WTC11 (cell line): ENCODE measurements around the gene EDARADD. TPM values are rescaled to one million over a fixed set of nuclear protein-coding genes. Genes with fewer than 3 reads are reported as not detected.

Experiments
- ATAC-seq: fragments of 200-7000 bp; cut with Tn5 transposase; 2 replicates; pipeline ENCODE4 v1.10.0; 2021; ENCODE audit warnings: mild to moderate bottlenecking, moderate library complexity
- CTCF ChIA-PET: fragments of 300-600 bp; sonication (Branson Sonifier 250); formaldehyde crosslinking; loops from one replicate; lab custom pipeline; 2021; ENCODE audit warnings: antibody characterized with exemption; lab: Charles Lee
- POLR2A ChIA-PET: fragments of 350-600 bp; sonication (Branson Sonifier 250); formaldehyde crosslinking; loops from one replicate; lab custom pipeline; 2021; ENCODE audit warnings: antibody characterized with exemption; lab: Charles Lee
- DNase-seq: peaks from one replicate; pipeline ENCODE4 v3.0.0; 2021; ENCODE audit warnings: low spot score
- H3K27ac Mint-ChIP-seq: 2 replicates; pipeline ENCODE4 v1.8.0; 2021; ENCODE audit warnings: mixed read lengths
- H3K27me3 Mint-ChIP-seq: 2 replicates; pipeline ENCODE4 v1.8.0; 2021; ENCODE audit warnings: low read depth, mild to moderate bottlenecking, moderate library complexity, mixed read lengths
- H3K36me3 Mint-ChIP-seq: 2 replicates; pipeline ENCODE4 v1.8.0; 2021; ENCODE audit warnings: mixed read lengths
- H3K4me1 Mint-ChIP-seq: 2 replicates; pipeline ENCODE4 v1.8.0; 2022; ENCODE audit warnings: mixed read lengths
- H3K4me3 Mint-ChIP-seq: 2 replicates; pipeline ENCODE4 v1.8.0; 2021; ENCODE audit warnings: mild to moderate bottlenecking, moderate library complexity, mixed read lengths
- H3K9me3 Mint-ChIP-seq: 2 replicates; pipeline ENCODE4 v1.8.0; 2021; ENCODE audit warnings: mixed read lengths
- E2F1 ChIP-seq: sonication (generic); formaldehyde crosslinking; IDR thresholded peaks from 2 replicates; pipeline ENCODE4 v1.8.0; 2022; ENCODE audit warnings: mild to moderate bottlenecking, missing genetic modification reagents
- ESRRA ChIP-seq: sonication (generic); formaldehyde crosslinking; IDR thresholded peaks from 2 replicates; pipeline ENCODE4 v1.8.1; 2022; ENCODE audit warnings: mild to moderate bottlenecking, missing genetic modification reagents, borderline replicate concordance
- JUN ChIP-seq: sonication (generic); formaldehyde crosslinking; IDR thresholded peaks from 2 replicates; pipeline ENCODE4 v1.8.0; 2023; ENCODE audit warnings: mild to moderate bottlenecking, missing genetic modification reagents
- NFYB ChIP-seq: sonication (generic); formaldehyde crosslinking; conservative IDR thresholded peaks from 2 replicates; pipeline ENCODE4 v1.8.0; 2022; ENCODE audit warnings: low read depth, missing genetic modification reagents
- NR2C2 ChIP-seq: sonication (generic); formaldehyde crosslinking; IDR thresholded peaks from 2 replicates; pipeline ENCODE4 v1.8.0; 2022; ENCODE audit warnings: mild to moderate bottlenecking, missing genetic modification reagents
- STAT6 ChIP-seq: sonication (generic); formaldehyde crosslinking; conservative IDR thresholded peaks from 2 replicates; pipeline ENCODE4 v1.8.1; 2023; ENCODE audit warnings: mild to moderate bottlenecking, low read depth, missing genetic modification reagents, moderate library complexity
- ZBTB43 ChIP-seq: sonication (generic); formaldehyde crosslinking; IDR thresholded peaks from 2 replicates; pipeline ENCODE4 v1.8.1; 2023; ENCODE audit warnings: mild to moderate bottlenecking, missing genetic modification reagents
- ZNF138 ChIP-seq: sonication (generic); formaldehyde crosslinking; conservative IDR thresholded peaks from 2 replicates; pipeline ENCODE4 v1.8.1; 2022; ENCODE audit warnings: mild to moderate bottlenecking, moderate library complexity, missing genetic modification reagents
- ZNF512 ChIP-seq: sonication (generic); formaldehyde crosslinking; IDR thresholded peaks from 2 replicates; pipeline ENCODE4 v1.8.1; 2022; ENCODE audit warnings: missing genetic modification reagents, borderline replicate concordance
- total RNA-seq: library from RNA; stranded (reverse); gene quantifications from 3 replicates; pipeline ENCODE4 v1.2.3, GENCODE V29; 2021
- TF ChIP-seq, protein P1 (sequence below): fragments of 250-450 bp; sonication (Bioruptor Pico); IDR thresholded peaks from 2 replicates; pipeline ENCODE4 v1.8.0; 2021; ENCODE audit warnings: mild to moderate bottlenecking
- TF ChIP-seq, protein P2 (sequence below): sonication (generic); formaldehyde crosslinking; IDR thresholded peaks from 2 replicates; pipeline ENCODE4 v1.8.1; 2022; ENCODE audit warnings: mild to moderate bottlenecking, missing genetic modification reagents, moderate library complexity, borderline replicate concordance
- TF ChIP-seq, protein P3 (sequence below): fragments of 250-450 bp; sonication (Bioruptor Pico); IDR thresholded peaks from 2 replicates; pipeline ENCODE4 v1.9.0; 2021; ENCODE audit warnings: mild to moderate bottlenecking, borderline replicate concordance

EDARADD gene
- total RNA-seq, 1 experiment from 2014 or later = 5.0 TPM

- Mint-ChIP-seq H3K36me3 (0 out of 2 replicates have a peak, but pooled peaks cover 4% of the 10 kb centered on the region), H3K4me1 (peaks cover 17% of the 10 kb centered on the region), H3K27ac (peak overlapping the region; percentile 24; the same call in 1 of the 2 replicates), H3K27me3 (no peaks in the 10 kb centered on the region), H3K9me3 (no peaks in the 10 kb centered on the region)
- no peak for ATAC-seq
- DNase-seq = no peak
- TF ChIP-seq ZBTB43 (CRISPR knock-in tag) = no peak
- TF ChIP-seq ESRRA (CRISPR knock-in tag) = no peak
- TF ChIP-seq NR2C2 = no peak
- TF ChIP-seq, all 79 proteins: peak for 0
- CTCF ChIA-PET = no interaction called here
- H3K4me3 Mint-ChIP-seq = no peak overlapping the region
- POLR2A ChIA-PET = no interaction called here
These were observed 22.1 kb downstream of the EDARADD start for GRCh38 chr1:236416165-236416564.

- ChIA-PET CTCF (no interaction called here), POLR2A (no interaction called here)
- peaks cover 17% of the 10 kb centered on the region for H3K4me1 Mint-ChIP-seq
- TF ChIP-seq ZNF512 (CRISPR knock-in tag) (no peak), ZBTB43 (CRISPR knock-in tag) (no peak), STAT6 (no peak), ZNF138 (CRISPR knock-in tag) (no peak), NFYB (no peak), E2F1 (CRISPR knock-in tag) (no peak), JUN (CRISPR knock-in tag) (no peak)
- TF ChIP-seq, protein P1, sequence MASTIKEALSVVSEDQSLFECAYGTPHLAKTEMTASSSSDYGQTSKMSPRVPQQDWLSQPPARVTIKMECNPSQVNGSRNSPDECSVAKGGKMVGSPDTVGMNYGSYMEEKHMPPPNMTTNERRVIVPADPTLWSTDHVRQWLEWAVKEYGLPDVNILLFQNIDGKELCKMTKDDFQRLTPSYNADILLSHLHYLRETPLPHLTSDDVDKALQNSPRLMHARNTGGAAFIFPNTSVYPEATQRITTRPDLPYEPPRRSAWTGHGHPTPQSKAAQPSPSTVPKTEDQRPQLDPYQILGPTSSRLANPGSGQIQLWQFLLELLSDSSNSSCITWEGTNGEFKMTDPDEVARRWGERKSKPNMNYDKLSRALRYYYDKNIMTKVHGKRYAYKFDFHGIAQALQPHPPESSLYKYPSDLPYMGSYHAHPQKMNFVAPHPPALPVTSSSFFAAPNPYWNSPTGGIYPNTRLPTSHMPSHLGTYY = no peak
- TF ChIP-seq, protein P2, sequence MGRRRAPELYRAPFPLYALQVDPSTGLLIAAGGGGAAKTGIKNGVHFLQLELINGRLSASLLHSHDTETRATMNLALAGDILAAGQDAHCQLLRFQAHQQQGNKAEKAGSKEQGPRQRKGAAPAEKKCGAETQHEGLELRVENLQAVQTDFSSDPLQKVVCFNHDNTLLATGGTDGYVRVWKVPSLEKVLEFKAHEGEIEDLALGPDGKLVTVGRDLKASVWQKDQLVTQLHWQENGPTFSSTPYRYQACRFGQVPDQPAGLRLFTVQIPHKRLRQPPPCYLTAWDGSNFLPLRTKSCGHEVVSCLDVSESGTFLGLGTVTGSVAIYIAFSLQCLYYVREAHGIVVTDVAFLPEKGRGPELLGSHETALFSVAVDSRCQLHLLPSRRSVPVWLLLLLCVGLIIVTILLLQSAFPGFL = no peak
- TF ChIP-seq, protein P3, sequence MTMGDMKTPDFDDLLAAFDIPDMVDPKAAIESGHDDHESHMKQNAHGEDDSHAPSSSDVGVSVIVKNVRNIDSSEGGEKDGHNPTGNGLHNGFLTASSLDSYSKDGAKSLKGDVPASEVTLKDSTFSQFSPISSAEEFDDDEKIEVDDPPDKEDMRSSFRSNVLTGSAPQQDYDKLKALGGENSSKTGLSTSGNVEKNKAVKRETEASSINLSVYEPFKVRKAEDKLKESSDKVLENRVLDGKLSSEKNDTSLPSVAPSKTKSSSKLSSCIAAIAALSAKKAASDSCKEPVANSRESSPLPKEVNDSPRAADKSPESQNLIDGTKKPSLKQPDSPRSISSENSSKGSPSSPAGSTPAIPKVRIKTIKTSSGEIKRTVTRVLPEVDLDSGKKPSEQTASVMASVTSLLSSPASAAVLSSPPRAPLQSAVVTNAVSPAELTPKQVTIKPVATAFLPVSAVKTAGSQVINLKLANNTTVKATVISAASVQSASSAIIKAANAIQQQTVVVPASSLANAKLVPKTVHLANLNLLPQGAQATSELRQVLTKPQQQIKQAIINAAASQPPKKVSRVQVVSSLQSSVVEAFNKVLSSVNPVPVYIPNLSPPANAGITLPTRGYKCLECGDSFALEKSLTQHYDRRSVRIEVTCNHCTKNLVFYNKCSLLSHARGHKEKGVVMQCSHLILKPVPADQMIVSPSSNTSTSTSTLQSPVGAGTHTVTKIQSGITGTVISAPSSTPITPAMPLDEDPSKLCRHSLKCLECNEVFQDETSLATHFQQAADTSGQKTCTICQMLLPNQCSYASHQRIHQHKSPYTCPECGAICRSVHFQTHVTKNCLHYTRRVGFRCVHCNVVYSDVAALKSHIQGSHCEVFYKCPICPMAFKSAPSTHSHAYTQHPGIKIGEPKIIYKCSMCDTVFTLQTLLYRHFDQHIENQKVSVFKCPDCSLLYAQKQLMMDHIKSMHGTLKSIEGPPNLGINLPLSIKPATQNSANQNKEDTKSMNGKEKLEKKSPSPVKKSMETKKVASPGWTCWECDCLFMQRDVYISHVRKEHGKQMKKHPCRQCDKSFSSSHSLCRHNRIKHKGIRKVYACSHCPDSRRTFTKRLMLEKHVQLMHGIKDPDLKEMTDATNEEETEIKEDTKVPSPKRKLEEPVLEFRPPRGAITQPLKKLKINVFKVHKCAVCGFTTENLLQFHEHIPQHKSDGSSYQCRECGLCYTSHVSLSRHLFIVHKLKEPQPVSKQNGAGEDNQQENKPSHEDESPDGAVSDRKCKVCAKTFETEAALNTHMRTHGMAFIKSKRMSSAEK (CRISPR knock-in tag) = no peak
- no peak for ATAC-seq
- no peak for DNase-seq
- H3K36me3 Mint-ChIP-seq = 0 out of 2 replicates have a peak, but pooled peaks cover 4% of the 10 kb centered on the region
- no peak overlapping the region for H3K27ac Mint-ChIP-seq
- H3K4me3 Mint-ChIP-seq = no peak overlapping the region
- H3K9me3 Mint-ChIP-seq = no peaks in the 10 kb centered on the region
- H3K27me3 Mint-ChIP-seq = no peaks in the 10 kb centered on the region
These were observed 23.2 kb downstream of the EDARADD start for GRCh38 chr1:236417336-236417735.
